TTC549 (cell line): ENCODE data around the gene SND1.

Source experiments
- FAIRE-seq: peaks from 2 replicates; lab custom pipeline; 2012; peaks lifted over from hg19 to GRCh38; lab: Jason Lieb, UNC

The SND1 gene

GRCh38 chr7:127873151-127873550 lies 221.2 kb downstream of the SND1 start:
- FAIRE-seq: no peak

- FAIRE-seq: no peak
These were observed 222.0 kb downstream of the SND1 start for GRCh38 chr7:127873715-127874636.

DNA sequence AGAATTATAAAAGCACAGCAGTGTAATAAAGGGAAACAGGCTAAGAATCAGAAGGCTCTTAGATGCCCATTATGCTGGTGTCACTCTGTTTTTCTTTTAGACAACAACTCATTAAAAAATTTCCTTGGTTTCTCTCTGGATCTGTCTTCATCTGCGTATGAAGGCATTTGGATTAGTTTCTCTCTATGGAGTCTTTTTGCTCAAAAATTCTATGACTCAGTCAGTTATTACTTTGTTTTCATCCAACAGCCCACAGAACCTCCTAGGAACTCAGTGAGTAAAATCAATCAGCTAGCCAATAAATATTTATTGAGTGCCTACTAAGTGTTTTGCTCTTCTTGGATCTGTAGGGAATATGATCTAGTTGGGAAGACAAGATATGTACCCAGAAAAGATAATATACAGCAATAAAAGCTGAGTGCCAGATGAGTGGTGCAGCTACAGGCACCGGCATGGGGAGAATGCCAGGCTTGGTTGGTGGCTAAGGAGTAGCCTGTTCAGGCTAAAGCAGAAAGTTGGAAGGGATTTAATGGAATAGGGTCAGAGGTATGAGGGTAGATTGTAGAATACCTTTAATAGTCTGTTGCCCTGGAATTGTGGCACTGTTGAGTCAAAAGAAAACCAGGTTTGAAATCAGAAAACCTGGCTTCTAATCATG lies 223.1 kb downstream of the SND1 start:
- FAIRE-seq: no peak

DNA sequence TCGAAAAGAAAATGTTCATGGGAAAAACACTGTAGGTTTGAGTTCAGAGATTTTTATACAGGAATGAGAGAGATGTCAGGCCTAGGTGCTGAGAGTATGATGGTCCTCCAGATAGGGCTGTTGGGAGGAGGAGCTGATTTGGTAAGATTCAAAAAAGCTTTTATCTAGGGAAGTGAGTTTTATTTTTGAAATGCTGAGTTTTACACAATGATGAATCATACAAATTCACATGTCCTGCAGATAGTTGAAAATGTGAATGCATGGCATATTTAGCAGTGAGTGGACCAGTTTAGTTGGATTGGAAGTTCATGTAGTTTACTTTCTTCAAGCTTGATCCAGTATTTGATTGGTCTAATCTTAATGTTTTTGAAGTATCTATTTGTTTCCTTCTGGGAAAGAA lies 224.4 kb downstream of the SND1 start:
- no peak for FAIRE-seq

GRCh38 chr7:127877951-127878350 lies 226.0 kb downstream of the SND1 start:
- FAIRE-seq: no peak

GRCh38 chr7:127878791-127879190 lies 226.8 kb downstream of the SND1 start:
- FAIRE-seq: no peak

- FAIRE-seq: no peak
These were observed 227.4 kb downstream of the SND1 start for GRCh38 chr7:127879436-127879835.

DNA sequence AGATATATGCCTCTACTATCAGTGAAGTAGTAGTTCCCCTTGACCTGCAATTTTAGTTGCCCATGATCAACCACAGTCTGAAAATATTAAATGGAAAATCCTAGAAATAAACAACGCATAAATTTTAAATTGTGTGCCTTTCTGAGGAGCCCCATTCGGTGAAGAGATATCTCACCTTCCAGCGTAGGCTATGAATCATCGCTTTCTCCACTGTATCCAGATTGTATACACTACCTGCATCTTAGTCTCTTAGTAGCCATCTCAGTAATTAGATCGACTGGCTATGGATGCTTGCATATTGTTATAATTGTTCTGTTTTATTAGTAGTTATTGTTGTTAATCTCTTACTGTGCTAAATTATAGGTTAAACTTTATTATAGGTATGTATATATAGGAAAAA lies 227.9 kb downstream of the SND1 start:
- no peak for FAIRE-seq

DNA sequence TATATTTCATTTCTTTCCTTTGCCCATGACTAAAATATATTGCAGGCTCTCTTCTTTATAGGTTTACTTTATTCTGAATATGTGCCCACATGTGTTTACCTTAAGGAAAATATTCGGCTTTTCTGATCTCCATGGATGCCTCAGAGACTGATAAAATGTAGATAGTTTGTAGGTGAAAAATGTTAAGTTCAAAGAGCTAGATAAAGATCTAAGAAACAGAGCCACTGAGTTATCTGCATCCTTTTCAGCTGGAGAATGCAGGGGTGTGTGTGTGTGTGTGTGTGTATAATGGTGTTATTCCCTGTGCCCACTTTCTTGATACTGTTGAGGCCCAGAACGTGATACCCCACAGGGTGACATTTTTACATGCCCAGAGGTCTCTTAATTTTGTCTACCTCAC lies 228.5 kb downstream of the SND1 start:
- no peak for FAIRE-seq

DNA sequence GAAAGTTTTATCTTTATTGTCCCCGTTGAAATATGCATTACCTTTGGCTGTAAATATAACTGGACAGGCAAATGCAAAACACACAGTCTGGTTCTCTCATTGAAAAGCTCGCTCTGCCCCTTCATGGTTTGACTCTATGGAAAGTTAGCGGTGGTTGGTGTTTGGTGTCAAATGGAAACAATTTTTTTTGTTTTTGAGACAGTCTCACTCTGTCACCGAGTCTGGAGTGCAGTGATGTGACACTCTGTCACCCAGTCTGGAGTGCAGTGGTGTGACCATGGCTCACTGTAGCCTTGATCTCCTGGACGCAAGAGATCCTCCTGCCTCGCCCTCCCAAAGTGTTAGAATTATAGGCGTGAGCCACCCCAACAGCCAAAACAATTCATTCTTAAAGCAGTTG lies 229.6 kb downstream of the SND1 start:
- FAIRE-seq: no peak

- no peak for FAIRE-seq
These were observed 230.4 kb downstream of the SND1 start for GRCh38 chr7:127882313-127882920.

DNA sequence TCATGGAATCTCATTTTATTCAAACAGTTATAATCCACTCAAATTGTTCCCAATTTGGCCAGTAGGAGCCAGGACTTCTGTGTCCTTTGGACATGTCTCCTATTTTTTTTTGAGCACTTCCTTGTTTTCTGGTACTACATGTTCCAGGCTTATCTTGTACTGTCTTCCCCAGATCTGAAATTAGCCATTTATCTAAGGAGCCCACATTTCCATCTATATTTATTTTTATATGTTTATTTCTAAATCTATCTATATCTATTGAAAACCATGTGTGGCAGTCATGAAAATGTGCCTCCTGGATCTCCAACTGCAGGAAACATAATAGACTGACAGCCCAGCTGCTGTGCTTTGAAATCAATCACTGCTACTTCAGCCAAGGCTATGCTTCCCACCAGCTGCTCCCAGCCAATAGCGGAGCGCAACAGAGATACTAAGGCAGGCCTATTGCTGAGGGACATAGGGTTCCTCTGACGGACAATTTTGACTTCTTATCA lies 232.1 kb downstream of the SND1 start:
- FAIRE-seq: no peak

GRCh38 chr7:127885222-127885772 lies 233.3 kb downstream of the SND1 start:
- no peak for FAIRE-seq

DNA sequence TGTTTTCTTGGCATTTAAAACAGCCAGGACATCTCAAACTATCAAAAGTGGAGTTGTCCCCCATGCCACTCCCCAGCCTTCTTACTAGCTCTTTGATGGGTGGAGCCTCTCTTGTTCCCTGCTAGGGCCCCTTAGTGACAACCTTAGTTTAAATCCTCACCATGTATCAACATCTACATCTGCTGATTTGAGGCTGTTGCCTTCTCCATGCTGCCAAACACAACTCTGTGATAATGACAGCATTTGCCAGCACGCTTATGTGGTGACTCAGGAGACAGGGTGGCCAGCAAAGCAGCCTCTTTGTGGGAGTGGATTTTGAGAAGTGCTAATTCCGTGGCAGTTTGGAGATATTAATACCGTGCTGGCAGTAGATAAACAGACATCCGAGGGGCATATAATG lies 233.8 kb downstream of the SND1 start:
- FAIRE-seq: no peak

- FAIRE-seq: no peak
These were observed 234.3 kb downstream of the SND1 start for GRCh38 chr7:127886248-127886647.

DNA sequence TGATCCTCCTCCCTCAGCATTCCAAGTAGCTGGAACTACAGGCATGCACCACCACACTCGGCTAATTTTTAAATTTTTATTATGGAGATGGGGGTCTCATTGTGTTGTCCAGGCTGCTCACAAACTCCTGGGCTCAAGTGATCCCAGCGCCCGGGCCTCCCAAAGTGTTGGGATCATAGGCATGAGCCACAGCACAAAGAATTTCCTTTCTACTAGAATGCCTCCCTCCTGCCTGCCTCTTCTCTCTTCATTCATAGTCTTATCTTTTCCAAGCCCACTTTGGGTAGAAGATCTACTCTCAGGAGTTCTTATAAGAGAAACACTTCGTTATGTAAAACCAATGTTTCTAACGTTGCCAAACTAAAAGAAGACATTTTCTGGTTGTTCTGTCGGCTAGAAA lies 235.1 kb downstream of the SND1 start:
- FAIRE-seq: no peak

GRCh38 chr7:127887631-127888030 lies 235.6 kb downstream of the SND1 start:
- no peak for FAIRE-seq

- no peak for FAIRE-seq
These were observed 236.4 kb downstream of the SND1 start for GRCh38 chr7:127888411-127888810.

DNA sequence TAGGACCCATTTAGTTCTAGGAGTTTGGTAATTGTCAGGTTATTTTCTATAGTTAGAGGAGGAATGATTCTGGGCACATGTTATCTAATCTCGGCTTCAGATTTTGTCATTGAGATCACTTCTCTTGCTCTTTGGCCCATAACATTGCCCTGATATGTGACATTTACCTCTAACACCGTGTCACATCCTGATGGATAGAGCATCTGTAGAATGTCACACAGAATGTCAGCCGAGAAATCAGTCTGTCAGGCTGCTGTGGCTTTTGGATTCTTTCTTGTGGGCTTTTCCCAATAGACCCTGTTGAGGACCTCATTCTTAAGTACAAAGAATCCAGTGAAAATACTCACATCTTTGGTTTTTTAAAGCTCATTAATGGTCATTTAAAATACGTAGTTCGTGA lies 236.8 kb downstream of the SND1 start:
- no peak for FAIRE-seq

DNA sequence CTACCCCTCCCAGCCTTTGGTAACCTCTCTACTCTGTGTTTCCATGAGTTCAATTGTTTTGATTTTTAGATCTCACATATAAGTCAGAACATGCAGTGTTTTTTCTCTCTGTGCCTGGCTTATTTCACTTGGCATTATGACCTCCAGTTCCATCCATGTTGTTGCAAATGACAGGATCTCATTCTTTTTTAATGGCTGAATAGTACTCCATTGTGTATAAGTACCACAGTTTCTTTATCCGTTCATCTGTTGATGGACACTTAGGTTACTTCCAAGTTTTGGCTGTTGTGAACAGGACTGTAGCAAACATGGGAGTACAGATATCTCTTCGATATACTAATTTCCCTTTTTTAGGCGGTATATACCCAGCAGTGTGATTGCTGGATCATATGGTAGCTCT lies 237.7 kb downstream of the SND1 start:
- FAIRE-seq: no peak

DNA sequence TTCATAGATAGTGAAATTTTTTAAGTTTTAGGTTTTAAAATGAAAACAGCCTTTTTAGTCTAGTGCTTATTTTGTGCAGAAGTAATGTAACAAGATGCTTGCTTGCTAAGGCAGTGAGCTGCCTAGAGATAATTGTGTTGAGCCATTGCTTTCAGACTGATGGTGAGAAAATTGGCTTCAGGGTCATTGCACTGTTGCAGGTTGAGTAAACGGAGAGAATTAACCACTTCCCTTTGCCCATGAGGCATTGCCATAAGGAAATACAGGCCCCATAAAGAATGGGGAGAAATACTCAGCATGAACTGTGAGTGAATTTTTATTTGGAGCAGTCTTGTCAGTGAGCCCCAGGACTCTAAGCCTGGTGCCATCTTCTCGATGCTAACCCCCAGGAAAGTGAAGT lies 238.7 kb downstream of the SND1 start:
- no peak for FAIRE-seq

DNA sequence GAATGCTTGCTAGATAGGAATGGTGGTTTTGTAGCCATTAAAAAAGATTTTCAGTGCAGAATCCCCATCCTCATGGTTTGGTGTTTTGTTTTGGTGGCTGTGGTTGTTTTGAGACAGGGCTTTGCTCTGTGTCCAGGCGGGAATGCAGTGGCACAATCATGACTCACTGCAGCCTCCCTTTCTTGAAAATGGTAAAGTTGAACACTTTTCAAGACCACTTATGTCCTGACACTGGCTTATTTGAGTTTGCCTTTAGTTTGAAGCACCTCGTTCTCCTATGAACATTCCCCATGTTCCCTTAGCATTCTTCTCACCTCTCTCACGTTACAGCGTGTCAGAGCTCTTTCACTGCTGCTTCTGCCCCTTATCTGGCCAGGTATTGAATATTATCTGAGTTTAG lies 239.2 kb downstream of the SND1 start:
- FAIRE-seq: no peak
